Endothelial cell of umbilical vein (primary cell): ENCODE data around the gene SCN5A. TPM values are rescaled to one million over a fixed set of nuclear protein-coding genes. Genes with fewer than 3 reads are reported as not detected.

Experiments
- BruUV-seq: library from RNA; stranded (reverse); fragments of 400-500 nt; replicated peaks from 2 replicates; lab custom pipeline; 2021; lab: Mats Ljungman, UMichigan
- CTCF ChIA-PET: fragments of 300-600, 350-600 bp; sonication (Branson Sonifier 250); formaldehyde crosslinking; loops from one replicate; lab custom pipeline; 2021; ENCODE audit warnings: antibody characterized with exemption, inconsistent platforms; lab: Charles Lee
- POLR2A ChIA-PET: fragments of 300-600, 350-600 bp; sonication (Branson Sonifier 250); formaldehyde crosslinking; loops from one replicate; lab custom pipeline; 2021; ENCODE audit warnings: antibody characterized with exemption, inconsistent platforms; lab: Charles Lee
- DNase-seq: peaks from one replicate; pipeline ENCODE4 v3.0.0-alpha.2; 2011; ENCODE audit warnings: low read depth, low spot score
- FAIRE-seq: peaks from 2 replicates; lab custom pipeline; 2011; peaks lifted over from hg19 to GRCh38; lab: Jason Lieb, UNC
- H2AFZ ChIP-seq: 2 replicates; pipeline ENCODE4 v1.6.0; 2012; ENCODE audit warnings: low read depth, low read length, control low read depth, inconsistent platforms
- H3K27ac ChIP-seq: 2 replicates; pipeline ENCODE4 v1.5.1; 2011; ENCODE audit warnings: low read depth, mild to moderate bottlenecking, control low read depth, low read length, moderate library complexity; ENCODE audit not compliant: insufficient read depth
- H3K27me3 ChIP-seq, 2 experiments: 2 replicates each; pipeline versions ENCODE4 v1.6.0 to v1.6.1; 2011; ENCODE audit warnings: low read length in 2 of 2, mixed read lengths in 1 of 2; ENCODE audit not compliant: control insufficient read depth in 2 of 2, insufficient read depth in 2 of 2
- H3K36me3 ChIP-seq, 2 experiments: 2 replicates in 1 of 2; 3 replicates in 1 of 2; pipeline ENCODE4 v1.5.1; 2011; ENCODE audit warnings: low read length in 2 of 2, mild to moderate bottlenecking in 1 of 2, moderate library complexity in 1 of 2; ENCODE audit not compliant: control insufficient read depth in 2 of 2, insufficient read depth in 2 of 2; ENCODE audit errors: extremely low read depth in 1 of 2
- H3K4me1 ChIP-seq: 3 replicates; pipeline ENCODE4 v1.5.1; 2011; ENCODE audit warnings: mild to moderate bottlenecking, low read length; ENCODE audit not compliant: control insufficient read depth, insufficient read depth; ENCODE audit errors: extremely low read depth
- H3K4me2 ChIP-seq: 2 replicates; pipeline ENCODE4 v1.6.1; 2011; ENCODE audit warnings: low read length, control low read depth, mixed read lengths; ENCODE audit not compliant: insufficient read depth
- H3K4me3 ChIP-seq, 3 experiments: fragments of 200-600 bp in 1 of 3; sonication (generic), shearing (Covaris generic) in 1 of 3; replicated peaks in 1 of 3; 2 replicates each; pipeline ENCODE4 v1.5.1; 2011 to 2016; ENCODE audit warnings: control low read depth in 3 of 3, low read length in 3 of 3, mild to moderate bottlenecking in 2 of 3, inconsistent platforms in 1 of 3, low read depth in 1 of 3, moderate library complexity in 1 of 3; ENCODE audit not compliant: insufficient read depth in 1 of 3
- H3K79me2 ChIP-seq: 2 replicates; pipeline ENCODE4 v1.6.0; 2012; ENCODE audit warnings: low read length, inconsistent platforms; ENCODE audit not compliant: control insufficient read depth, insufficient read depth
- H3K9ac ChIP-seq: replicated peaks from 2 replicates; pipeline ENCODE3; 2011; ENCODE audit warnings: low read length, control low read depth; ENCODE audit not compliant: insufficient read depth; ENCODE audit errors: extremely low read depth
- H3K9me1 ChIP-seq: replicated peaks from 3 replicates; pipeline ENCODE4 v1.6.0; 2011; ENCODE audit warnings: mild to moderate bottlenecking, low read length; ENCODE audit not compliant: control insufficient read depth, insufficient read depth; ENCODE audit errors: extremely low read depth
- H3K9me3 ChIP-seq: replicated peaks from 2 replicates; pipeline ENCODE4 v1.5.1; 2012; ENCODE audit warnings: low read length, inconsistent platforms; ENCODE audit not compliant: control insufficient read depth, insufficient read depth
- H4K20me1 ChIP-seq: replicated peaks from 2 replicates; pipeline ENCODE3; 2011; ENCODE audit warnings: mild to moderate bottlenecking, low read length; ENCODE audit not compliant: control insufficient read depth, insufficient read depth; ENCODE audit errors: extremely low read depth
- EZH2 ChIP-seq: IDR thresholded peaks from 2 replicates; pipeline ENCODE4 v1.6.1; 2012; ENCODE audit warnings: borderline replicate concordance, low read depth, mild to moderate bottlenecking, moderate library complexity, low read length, inconsistent platforms; ENCODE audit not compliant: severe bottlenecking
- FOS ChIP-seq: IDR thresholded peaks from 2 replicates; pipeline ENCODE4 v1.6.1; 2011; ENCODE audit warnings: mild to moderate bottlenecking, low read length, moderate library complexity, borderline replicate concordance; ENCODE audit not compliant: insufficient read depth
- GATA2 ChIP-seq: IDR thresholded peaks from 2 replicates; pipeline ENCODE4 v1.7.0; 2011; ENCODE audit warnings: low read depth, mild to moderate bottlenecking, moderate library complexity, mixed read lengths, low read length; ENCODE audit not compliant: insufficient read length, insufficient read depth
- JUN ChIP-seq: IDR thresholded peaks from 2 replicates; pipeline ENCODE4 v1.6.1; 2011; ENCODE audit warnings: borderline replicate concordance, low read depth; ENCODE audit not compliant: insufficient read length, insufficient read depth
- MYC ChIP-seq: IDR thresholded peaks from one replicate; pipeline ENCODE4 v1.6.1; 2011; ENCODE audit warnings: mild to moderate bottlenecking, low read depth, low read length
- POLR2A ChIP-seq: IDR thresholded peaks from 2 replicates; pipeline ENCODE4 v1.6.1; 2012; ENCODE audit warnings: low read depth, mild to moderate bottlenecking, control low read depth, low read length
- POLR2AphosphoS5 ChIP-seq: IDR thresholded peaks from 2 replicates; pipeline ENCODE4 v1.6.1; 2012; ENCODE audit warnings: low read depth, mild to moderate bottlenecking, control low read depth, low read length, moderate library complexity; ENCODE audit not compliant: insufficient read depth
- dilution Hi-C: fragments of 300-500 bp; cut with MboI; formaldehyde crosslinking; loops from one replicate; pipeline ENCODE4 v1.15.0; 2019; ENCODE audit warnings: low sequenced_read_pairs; ENCODE audit not compliant: extremely low pct_ligation_motif_present
- intact Hi-C: fragments of 100-400 bp; cut with micrococcal nuclease; formaldehyde crosslinking; loops from one replicate; pipeline ENCODE4 v1.10.0; 2022
- polyA plus RNA-seq, 4 experiments: library from polyadenylated mRNA; depleted of rRNA in 3 of 4; stranded (reverse) in 3 of 4; unstranded in 1 of 4; fragments of >200 nt; gene quantifications; 2 replicates each; pipeline versions ENCODE4 v1.2.1 to v1.2.3, GENCODE V29; 2011 to 2012; ENCODE audit warnings: missing spikeins in 1 of 4
- total RNA-seq: library from RNA; stranded (reverse); gene quantifications from 2 replicates; pipeline ENCODE4 v1.2.3, GENCODE V29; 2021
- TF ChIP-seq, protein P1 (sequence below): IDR thresholded peaks from 2 replicates; pipeline ENCODE4 v1.6.1; 2011; ENCODE audit not compliant: insufficient read depth, insufficient read length
- TF ChIP-seq, protein P2 (sequence below), 2 donors: IDR thresholded peaks; 1 replicate in 1 of 2; 2 replicates in 1 of 2; pipeline ENCODE4 v1.5.1; 2011; ENCODE audit warnings: low read length in 2 of 2, mild to moderate bottlenecking in 2 of 2, moderate library complexity in 2 of 2, control low read depth in 1 of 2, inconsistent platforms in 1 of 2, low read depth in 1 of 2; ENCODE audit not compliant: insufficient read depth in 1 of 2; ENCODE audit errors: extremely low read depth in 1 of 2

SCN5A gene
- total and polyA plus RNA-seq, 2 donors (not counting 3 experiments of a cell fraction or from before 2014, with no cell fraction given) = 2.7 to 20.0 TPM

DNA sequence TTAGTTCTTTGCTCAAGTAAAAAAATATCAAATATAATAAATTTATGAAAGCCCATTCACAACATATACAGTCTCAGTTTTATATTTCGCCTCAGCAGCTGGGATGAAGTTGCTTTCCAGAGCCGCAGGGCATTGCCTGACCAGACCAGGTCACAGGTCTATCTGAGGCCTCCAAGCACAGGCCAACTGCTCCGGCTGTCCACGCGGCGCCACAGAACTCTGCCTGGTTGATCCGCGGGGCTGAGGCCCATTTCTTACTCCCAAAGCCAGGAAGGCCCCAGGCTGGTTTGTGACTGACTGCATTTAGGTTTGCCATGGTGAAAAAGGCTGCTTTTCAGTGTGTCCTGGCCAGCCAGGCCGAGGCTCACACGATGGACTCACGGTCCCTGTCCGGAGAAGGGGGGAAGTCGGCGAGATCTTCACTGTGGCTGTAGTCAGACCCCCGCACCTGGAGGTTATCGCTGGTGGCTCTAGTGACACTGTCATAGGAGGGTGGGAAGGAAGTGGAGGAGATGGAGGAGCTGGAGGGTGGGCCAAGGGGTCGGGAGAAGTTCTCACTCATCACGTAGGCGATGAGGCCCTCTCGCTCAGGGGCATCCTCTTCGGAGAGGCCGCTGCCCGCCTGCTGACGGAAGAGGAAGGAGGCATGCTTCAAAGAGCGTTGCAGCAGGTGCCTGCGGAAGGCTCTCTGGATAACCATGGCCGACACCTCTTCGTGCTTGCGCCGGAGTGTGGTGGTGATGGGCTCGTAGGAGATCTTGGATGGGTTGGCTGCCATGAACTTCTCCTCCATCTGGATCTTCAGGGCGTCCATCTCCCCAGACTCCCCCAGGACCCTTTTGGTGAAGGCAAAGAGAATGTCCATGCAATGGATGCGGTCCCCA is 99.3 kb downstream of the SCN5A start:
- no peak for TF ChIP-seq FOS
- TF ChIP-seq, protein P1, sequence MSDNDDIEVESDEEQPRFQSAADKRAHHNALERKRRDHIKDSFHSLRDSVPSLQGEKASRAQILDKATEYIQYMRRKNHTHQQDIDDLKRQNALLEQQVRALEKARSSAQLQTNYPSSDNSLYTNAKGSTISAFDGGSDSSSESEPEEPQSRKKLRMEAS = no peak
- TF ChIP-seq EZH2 = no peak
- TF ChIP-seq GATA2 = no peak
- no peak for TF ChIP-seq POLR2A
- TF ChIP-seq JUN = no peak
- no peak for TF ChIP-seq POLR2AphosphoS5
- no peak for TF ChIP-seq MYC
- TF ChIP-seq, protein P2, sequence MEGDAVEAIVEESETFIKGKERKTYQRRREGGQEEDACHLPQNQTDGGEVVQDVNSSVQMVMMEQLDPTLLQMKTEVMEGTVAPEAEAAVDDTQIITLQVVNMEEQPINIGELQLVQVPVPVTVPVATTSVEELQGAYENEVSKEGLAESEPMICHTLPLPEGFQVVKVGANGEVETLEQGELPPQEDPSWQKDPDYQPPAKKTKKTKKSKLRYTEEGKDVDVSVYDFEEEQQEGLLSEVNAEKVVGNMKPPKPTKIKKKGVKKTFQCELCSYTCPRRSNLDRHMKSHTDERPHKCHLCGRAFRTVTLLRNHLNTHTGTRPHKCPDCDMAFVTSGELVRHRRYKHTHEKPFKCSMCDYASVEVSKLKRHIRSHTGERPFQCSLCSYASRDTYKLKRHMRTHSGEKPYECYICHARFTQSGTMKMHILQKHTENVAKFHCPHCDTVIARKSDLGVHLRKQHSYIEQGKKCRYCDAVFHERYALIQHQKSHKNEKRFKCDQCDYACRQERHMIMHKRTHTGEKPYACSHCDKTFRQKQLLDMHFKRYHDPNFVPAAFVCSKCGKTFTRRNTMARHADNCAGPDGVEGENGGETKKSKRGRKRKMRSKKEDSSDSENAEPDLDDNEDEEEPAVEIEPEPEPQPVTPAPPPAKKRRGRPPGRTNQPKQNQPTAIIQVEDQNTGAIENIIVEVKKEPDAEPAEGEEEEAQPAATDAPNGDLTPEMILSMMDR (IDR thresholded peaks at IDR 0.05; ENCODE audit: extremely low read depth in 1 of 2, insufficient read depth in 1 of 2, low read depth in 1 of 2, low read length in 2 of 2) = no peak
- ChIA-PET POLR2A (no interaction called here), CTCF (no interaction called here)
- Histone ChIP-seq H4K20me1 (no peaks in the 10 kb centered on the region), H3K27ac (no peak overlapping the region), H3K4me3 (no peak overlapping the region), H3K9me1 (no peaks in the 10 kb centered on the region), H3K36me3 (no peaks in the 10 kb centered on the region), H3K27me3 (no peaks in the 10 kb centered on the region), H3K4me1 (no peaks in the 10 kb centered on the region), H3K9me3 (no peaks in the 10 kb centered on the region), H3K9ac (no peak overlapping the region), H2AFZ (no peak overlapping the region), H3K79me2 (no peaks in the 10 kb centered on the region), H3K4me2 (no peak overlapping the region)
- dilution Hi-C loops (no loop called here), intact Hi-C loops (no loop called here)
- BruUV-seq = TSS peak; percentile 9
- FAIRE-seq = no peak
- no peak for DNase-seq
